HCT116 (cell line): ENCODE results near the gene OR4E2. TPM values are rescaled to one million over a fixed set of nuclear protein-coding genes. Genes with fewer than 3 reads are reported as not detected.

Experiments used
- ATAC-seq: fragments of 200-7000 bp; cut with Tn5 transposase; 2 replicates; pipeline ENCODE4 v1.9.1; 2020; ENCODE audit warnings: mild to moderate bottlenecking, moderate library complexity
- BruUV-seq: library from RNA; stranded (reverse); fragments of 400-500 nt; replicated peaks from 2 replicates; lab custom pipeline; 2021; lab: Mats Ljungman, UMichigan
- CTCF ChIA-PET: fragments of 300-600 bp; sonication (Branson Sonifier 250); formaldehyde crosslinking; loops from one replicate; lab custom pipeline; 2021; ENCODE audit warnings: antibody characterized with exemption; lab: Charles Lee
- POLR2A ChIA-PET: fragments of 300-600, 350-600 bp; sonication (Branson Sonifier 250); formaldehyde crosslinking; loops from one replicate; lab custom pipeline; 2021; ENCODE audit warnings: antibody characterized with exemption; lab: Charles Lee
- RAD21 ChIA-PET, 2 experiments: fragments of 300-600 bp; sonication (Branson Sonifier 250); formaldehyde crosslinking; loops; one replicate each; lab custom pipeline; 2023; ENCODE audit warnings: low total read pairs in 2 of 2; ENCODE audit not compliant: uncharacterized antibody in 2 of 2, unreplicated experiment in 2 of 2, low non-redundant PET in 1 of 2; lab: Charles Lee
- DNase-seq: peaks from one replicate; pipeline ENCODE4 v3.0.0-alpha.2; 2010; ENCODE audit warnings: low read depth, low spot score
- H2AFZ ChIP-seq: fragments of 200-600 bp; shearing (Covaris generic), sonication (generic); 2 replicates; pipeline ENCODE4 v1.6.1; 2017; ENCODE audit warnings: low read depth, mixed run types, mixed read lengths, antibody characterized with exemption, low read length; ENCODE audit not compliant: poor library complexity, severe bottlenecking
- H3K27ac ChIP-seq: 2 replicates; pipeline ENCODE4 v1.5.1; 2012; ENCODE audit warnings: low read depth, low read length
- H3K27me3 ChIP-seq: fragments of 200-600 bp; sonication (generic); 2 replicates; pipeline ENCODE4 v1.6.1; 2016; ENCODE audit warnings: mixed run types, low read length, mixed read lengths; ENCODE audit not compliant: insufficient read depth
- H3K36me3 ChIP-seq, 2 experiments: fragments of 200-500 bp in 1 of 2; fragments of 200-600 bp in 1 of 2; sonication (Bioruptor generic) in 1 of 2; sonication (generic) in 1 of 2; 2 replicates each; pipeline versions ENCODE4 v1.5.1 to v1.6.1; 2014 to 2016; ENCODE audit warnings: low read length in 2 of 2, inconsistent platforms in 1 of 2, mixed read lengths in 1 of 2, mixed run types in 1 of 2; ENCODE audit not compliant: insufficient read depth in 2 of 2, control insufficient read depth in 1 of 2
- H3K4me1 ChIP-seq, 2 experiments: fragments of 200-600 bp in 1 of 2; sonication (generic) in 1 of 2; 2 replicates each; pipeline versions ENCODE4 v1.5.1 to v1.6.1; 2012 to 2017; ENCODE audit warnings: low read length in 2 of 2, inconsistent platforms in 1 of 2, mild to moderate bottlenecking in 1 of 2, mixed read lengths in 1 of 2, mixed run types in 1 of 2, moderate library complexity in 1 of 2; ENCODE audit not compliant: insufficient read depth in 2 of 2, control insufficient read depth in 1 of 2
- H3K4me2 ChIP-seq: fragments of 200-600 bp; sonication (generic); 2 replicates; pipeline ENCODE4 v1.6.1; 2017; ENCODE audit warnings: mixed run types, low read length, mixed read lengths
- H3K4me3 ChIP-seq, 2 experiments: fragments of 200-600 bp in 1 of 2; sonication (generic) in 1 of 2; replicated peaks in 1 of 2; 2 replicates each; pipeline ENCODE4 v1.5.1; 2011 to 2016; ENCODE audit warnings: low read length in 2 of 2, control low read depth in 1 of 2, low read depth in 1 of 2, mild to moderate bottlenecking in 1 of 2, mixed read lengths in 1 of 2, mixed run types in 1 of 2
- H3K79me2 ChIP-seq: fragments of 200-600 bp; sonication (generic); 2 replicates; pipeline ENCODE4 v1.6.1; 2017; ENCODE audit warnings: mild to moderate bottlenecking, mixed run types, low read length, moderate library complexity, mixed read lengths; ENCODE audit not compliant: insufficient read depth
- H3K9ac ChIP-seq: fragments of 200-600 bp; sonication (generic); 2 replicates; pipeline ENCODE4 v1.6.1; 2016; ENCODE audit warnings: low read length, mixed read lengths
- H3K9me2 ChIP-seq: fragments of 200-600 bp; sonication (generic), shearing (Covaris generic); 2 replicates; pipeline ENCODE4 v1.6.1; 2017; ENCODE audit warnings: mixed run types, mild to moderate bottlenecking, moderate library complexity; ENCODE audit not compliant: insufficient read depth
- H3K9me3 ChIP-seq, 2 experiments: fragments of 200-500 bp in 1 of 2; fragments of 200-600 bp in 1 of 2; sonication (Bioruptor generic) in 1 of 2; sonication (generic) in 1 of 2; 2 replicates each; pipeline ENCODE4 v1.6.1; 2014 to 2017; ENCODE audit warnings: low read length in 2 of 2, mixed read lengths in 2 of 2, inconsistent platforms in 1 of 2, low read depth in 1 of 2, mild to moderate bottlenecking in 1 of 2, mixed run types in 1 of 2, moderate library complexity in 1 of 2; ENCODE audit not compliant: control insufficient read depth in 1 of 2, insufficient read depth in 1 of 2
- H4K20me1 ChIP-seq: fragments of 200-600 bp; sonication (generic), shearing (Covaris generic); 2 replicates; pipeline ENCODE4 v1.6.1; 2017; ENCODE audit warnings: mixed run types, mild to moderate bottlenecking, moderate library complexity; ENCODE audit not compliant: insufficient read depth
- CEBPB ChIP-seq: IDR thresholded peaks from 2 replicates; pipeline ENCODE4 v1.6.1; 2012; ENCODE audit warnings: low read depth
- CTCF ChIP-seq, 3 experiments: fragments of 200-600 bp in 1 of 3; sonication (generic) in 1 of 3; IDR thresholded peaks in 2 of 3; conservative IDR thresholded peaks in 1 of 3; 2 replicates each; pipeline ENCODE4 v1.5.1; 2012 to 2017; ENCODE audit warnings: low read depth in 2 of 3, low read length in 2 of 3, antibody characterized with exemption in 1 of 3, borderline replicate concordance in 1 of 3, control low read depth in 1 of 3, mild to moderate bottlenecking in 1 of 3, mixed read lengths in 1 of 3, mixed run types in 1 of 3, moderate library complexity in 1 of 3; ENCODE audit not compliant: insufficient read depth in 1 of 3
- ELF1 ChIP-seq: IDR thresholded peaks from 2 replicates; pipeline ENCODE4 v1.6.1; 2012; ENCODE audit warnings: low read depth, borderline replicate concordance
- EZH2phosphoT487 ChIP-seq: fragments of 200-600 bp; IDR thresholded peaks from 2 replicates; pipeline ENCODE4 v1.6.1; 2018; ENCODE audit warnings: antibody characterized with exemption, borderline replicate concordance
- JUND ChIP-seq: IDR thresholded peaks from 2 replicates; pipeline ENCODE4 v1.6.1; 2012
- REST ChIP-seq: IDR thresholded peaks from 2 replicates; pipeline ENCODE4 v1.6.1; 2012; ENCODE audit warnings: low read depth
- SP1 ChIP-seq: IDR thresholded peaks from 2 replicates; pipeline ENCODE4 v1.6.1; 2012; ENCODE audit warnings: low read depth
- intact Hi-C: fragments of 100-400 bp; cut with micrococcal nuclease; formaldehyde crosslinking; loops from 2 replicates; pipeline ENCODE4 v1.10.0; 2022
- total RNA-seq: library from RNA; stranded (reverse); gene quantifications from one replicate; pipeline ENCODE4 v1.2.1, GENCODE V29; 2021; ENCODE audit not compliant: unreplicated experiment

The OR4E2 gene
- total RNA-seq, 1 experiment from 2014 or later = not detected

- ChIA-PET POLR2A (no interaction called here), CTCF (no interaction called here), RAD21 (no interaction called here)
- no peaks in the 10 kb centered on the region for H3K36me3 ChIP-seq
- H3K27me3 ChIP-seq = peaks cover 58% of the 10 kb centered on the region
- H3K79me2 ChIP-seq = no peaks in the 10 kb centered on the region
- no peak for ATAC-seq
- H3K9me3 ChIP-seq = no peaks in the 10 kb centered on the region
- no peak for TF ChIP-seq ELF1
- no peak for TF ChIP-seq JUND
- no peak for TF ChIP-seq CTCF (IDR thresholded peaks at IDR 0.05 in 2 of 3, conservative IDR thresholded peaks at IDR 0.05 in 1 of 3; ENCODE audit: borderline replicate concordance in 1 of 3, insufficient read depth in 1 of 3, low read depth in 2 of 3, low read length in 2 of 3)
- TF ChIP-seq REST = no peak
- TF ChIP-seq EZH2phosphoT487 = no peak
- TF ChIP-seq SP1 = no peak
- TF ChIP-seq CEBPB = no peak
- no peak overlapping the region for H2AFZ ChIP-seq
- no peak for DNase-seq
- BruUV-seq = no TSS peak
- H3K27ac ChIP-seq = no peak overlapping the region
- no peak overlapping the region for H3K4me3 ChIP-seq
- H3K4me2 ChIP-seq = no peak overlapping the region
- no peak overlapping the region for H3K9ac ChIP-seq
- intact Hi-C loops = no loop called here
- no peaks in the 10 kb centered on the region for H3K9me2 ChIP-seq
- no peaks in the 10 kb centered on the region for H3K4me1 ChIP-seq
- no peaks in the 10 kb centered on the region for H4K20me1 ChIP-seq
These were observed 15.6 kb downstream of the OR4E2 start for GRCh38 chr14:21669284-21669683.
